ENCODE results near the gene RPH3AL. TPM values are rescaled to one million over a fixed set of nuclear protein-coding genes. Genes with fewer than 3 reads are reported as not detected.

The RPH3AL gene
- total RNA-seq, 1 experiment from 2014 or later, result 24.9 TPM

DNA sequence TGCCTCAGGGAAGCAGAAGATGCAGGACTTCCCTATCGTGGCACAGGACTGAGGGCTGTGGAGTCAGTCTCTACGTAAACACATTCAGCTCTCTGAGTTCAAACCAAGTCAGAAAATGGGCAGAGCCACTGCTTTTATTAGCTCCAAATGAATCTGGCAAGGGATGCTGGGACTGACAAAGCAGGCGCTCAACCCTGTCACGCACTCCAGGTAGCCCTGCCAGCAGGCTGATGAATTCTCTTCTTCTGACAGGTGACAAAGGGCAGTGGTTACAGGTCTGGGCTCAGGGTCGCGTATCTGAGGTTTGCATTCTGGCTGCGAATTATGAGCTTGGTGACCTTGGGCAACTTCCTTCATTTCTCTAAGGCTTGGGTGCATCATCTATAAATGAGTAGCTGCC, 9.4 kb downstream of the RPH3AL start:
- BruUV-seq (replicated peaks), result no TSS peak
- H3F3A ChIP-seq (ENCODE audit: low read length, unreplicated experiment), result no peaks in the 10 kb centered on the region
- ATAC-seq (no peak), DNase-seq (no peak)
- TF ChIP-seq EZH2phosphoT487 (IDR thresholded peaks at IDR 0.05; ENCODE audit: borderline replicate concordance, low read length) (no peak), EZH2 (IDR thresholded peaks at IDR 0.05; ENCODE audit: low read length, unreplicated experiment) (no peak), CTCF (conservative IDR thresholded peaks at IDR 0.05; ENCODE audit: low read depth, low read length) (no peak)
- no peaks in the 10 kb centered on the region for H4K20me1 ChIP-seq (ENCODE audit: low read length)
- no peak overlapping the region for H2AFZ ChIP-seq (ENCODE audit: low read length)
- H3K79me2 ChIP-seq (ENCODE audit: low read length), result peaks cover 22% of the 10 kb centered on the region
- intact Hi-C loops (cut with micrococcal nuclease), result no loop called here
- H3K27ac ChIP-seq (ENCODE audit: low read length), result no peak overlapping the region
- H3K36me3 ChIP-seq (ENCODE audit: low read depth, low read length), result no peaks in the 10 kb centered on the region
- ChIA-PET POLR2A (ENCODE audit: unreplicated experiment) (no interaction called here), CTCF (no interaction called here)
- H3K4me3 ChIP-seq (ENCODE audit: low read length), result no peak overlapping the region
- no peak overlapping the region for H3K9ac ChIP-seq (ENCODE audit: low read length)
- no peaks in the 10 kb centered on the region for H3K4me1 ChIP-seq (ENCODE audit: insufficient read depth, low read length)
- no peaks in the 10 kb centered on the region for H3K9me3 ChIP-seq (ENCODE audit: low read length)
- no peaks in the 10 kb centered on the region for H3K27me3 ChIP-seq (ENCODE audit: low read length)
- H3K4me2 ChIP-seq (ENCODE audit: low read length), result no peak overlapping the region
- H3K9me2 ChIP-seq (replicated peaks; ENCODE audit: low read length), result no peaks in the 10 kb centered on the region

GRCh38 chr17:340074-340473, 12.5 kb downstream of the RPH3AL start:
- Histone ChIP-seq H3F3A (ENCODE audit: low read length, unreplicated experiment) (no peaks in the 10 kb centered on the region), H3K4me3 (ENCODE audit: low read length) (no peak overlapping the region), H3K9me2 (replicated peaks; ENCODE audit: low read length) (no peaks in the 10 kb centered on the region), H3K79me2 (ENCODE audit: low read length) (peaks cover 17% of the 10 kb centered on the region), H2AFZ (ENCODE audit: low read length) (no peak overlapping the region), H3K27me3 (ENCODE audit: low read length) (no peaks in the 10 kb centered on the region), H3K4me1 (ENCODE audit: insufficient read depth, low read length) (no peaks in the 10 kb centered on the region), H4K20me1 (ENCODE audit: low read length) (no peaks in the 10 kb centered on the region), H3K4me2 (ENCODE audit: low read length) (no peak overlapping the region), H3K9ac (ENCODE audit: low read length) (no peak overlapping the region), H3K36me3 (ENCODE audit: low read depth, low read length) (no peaks in the 10 kb centered on the region), H3K9me3 (ENCODE audit: low read length) (no peaks in the 10 kb centered on the region), H3K27ac (ENCODE audit: low read length) (no peak overlapping the region)
- intact Hi-C loops (cut with micrococcal nuclease), result no loop called here
- ATAC-seq (no peak), DNase-seq (no peak)
- no TSS peak for BruUV-seq (replicated peaks)
- ChIA-PET POLR2A (ENCODE audit: unreplicated experiment) (no interaction called here), CTCF (no interaction called here)
- TF ChIP-seq EZH2phosphoT487 (IDR thresholded peaks at IDR 0.05; ENCODE audit: borderline replicate concordance, low read length) (no peak), CTCF (conservative IDR thresholded peaks at IDR 0.05; ENCODE audit: low read depth, low read length) (no peak), EZH2 (IDR thresholded peaks at IDR 0.05; ENCODE audit: low read length, unreplicated experiment) (no peak)

- Histone ChIP-seq H3K36me3 (ENCODE audit: low read depth, low read length) (no peaks in the 10 kb centered on the region), H3K27ac (ENCODE audit: low read length) (no peak overlapping the region), H2AFZ (ENCODE audit: low read length) (no peak overlapping the region), H4K20me1 (ENCODE audit: low read length) (no peaks in the 10 kb centered on the region), H3F3A (ENCODE audit: low read length, unreplicated experiment) (no peaks in the 10 kb centered on the region), H3K27me3 (ENCODE audit: low read length) (no peaks in the 10 kb centered on the region), H3K4me3 (ENCODE audit: low read length) (no peak overlapping the region), H3K4me1 (ENCODE audit: insufficient read depth, low read length) (no peaks in the 10 kb centered on the region), H3K9me2 (replicated peaks; ENCODE audit: low read length) (no peaks in the 10 kb centered on the region), H3K9me3 (ENCODE audit: low read length) (no peaks in the 10 kb centered on the region), H3K9ac (ENCODE audit: low read length) (no peak overlapping the region), H3K79me2 (ENCODE audit: low read length) (peaks cover 17% of the 10 kb centered on the region), H3K4me2 (ENCODE audit: low read length) (no peak overlapping the region)
- CTCF ChIA-PET, result no interaction called here
- TF ChIP-seq CTCF (conservative IDR thresholded peaks at IDR 0.05; ENCODE audit: low read depth, low read length) (no peak), EZH2phosphoT487 (IDR thresholded peaks at IDR 0.05; ENCODE audit: borderline replicate concordance, low read length) (no peak), EZH2 (IDR thresholded peaks at IDR 0.05; ENCODE audit: low read length, unreplicated experiment) (no peak)
- intact Hi-C loops (cut with micrococcal nuclease), result no loop called here
- ATAC-seq (no peak), DNase-seq (no peak)
- POLR2A ChIA-PET (ENCODE audit: unreplicated experiment), result no interaction called here
- BruUV-seq (replicated peaks), result no TSS peak
Measured at GRCh38 chr17:339193-340061, 13.2 kb downstream of the RPH3AL start.

Data from PC-3 (cell line).